GM20000 (cell line): ENCODE measurements around the gene FIS1.

Source experiments
- DNase-seq: peaks from one replicate; pipeline ENCODE4 v3.0.0; 2012; ENCODE audit warnings: low spot score
- TF ChIP-seq, protein P1 (sequence below): IDR thresholded peaks from 2 replicates; pipeline ENCODE4 v1.5.1; 2012; ENCODE audit warnings: mild to moderate bottlenecking, control low read depth; ENCODE audit errors: extremely low read depth, missing control alignments

FIS1 gene

DNA sequence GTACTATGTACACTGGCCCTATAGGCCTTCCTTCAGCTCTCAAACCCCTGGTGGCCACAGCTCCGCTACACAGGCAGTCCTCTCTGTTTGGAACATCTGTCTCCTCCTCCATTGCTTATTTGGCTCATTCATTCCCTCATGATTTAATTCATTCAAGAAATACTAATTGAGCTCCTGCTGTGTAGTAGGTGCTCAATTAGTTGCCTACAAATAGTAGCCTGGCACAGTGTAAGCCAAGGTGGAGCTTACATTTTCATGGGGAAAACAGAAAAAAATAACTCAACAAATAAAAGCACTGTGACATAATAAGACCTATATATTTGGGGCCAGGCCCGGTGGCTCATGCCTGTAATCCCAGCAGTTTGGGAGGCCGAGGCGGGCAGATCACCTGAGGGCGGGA lies 3.4 kb upstream of the FIS1 start:
- TF ChIP-seq, protein P1, sequence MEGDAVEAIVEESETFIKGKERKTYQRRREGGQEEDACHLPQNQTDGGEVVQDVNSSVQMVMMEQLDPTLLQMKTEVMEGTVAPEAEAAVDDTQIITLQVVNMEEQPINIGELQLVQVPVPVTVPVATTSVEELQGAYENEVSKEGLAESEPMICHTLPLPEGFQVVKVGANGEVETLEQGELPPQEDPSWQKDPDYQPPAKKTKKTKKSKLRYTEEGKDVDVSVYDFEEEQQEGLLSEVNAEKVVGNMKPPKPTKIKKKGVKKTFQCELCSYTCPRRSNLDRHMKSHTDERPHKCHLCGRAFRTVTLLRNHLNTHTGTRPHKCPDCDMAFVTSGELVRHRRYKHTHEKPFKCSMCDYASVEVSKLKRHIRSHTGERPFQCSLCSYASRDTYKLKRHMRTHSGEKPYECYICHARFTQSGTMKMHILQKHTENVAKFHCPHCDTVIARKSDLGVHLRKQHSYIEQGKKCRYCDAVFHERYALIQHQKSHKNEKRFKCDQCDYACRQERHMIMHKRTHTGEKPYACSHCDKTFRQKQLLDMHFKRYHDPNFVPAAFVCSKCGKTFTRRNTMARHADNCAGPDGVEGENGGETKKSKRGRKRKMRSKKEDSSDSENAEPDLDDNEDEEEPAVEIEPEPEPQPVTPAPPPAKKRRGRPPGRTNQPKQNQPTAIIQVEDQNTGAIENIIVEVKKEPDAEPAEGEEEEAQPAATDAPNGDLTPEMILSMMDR = no peak
- DNase-seq = no peak

DNA sequence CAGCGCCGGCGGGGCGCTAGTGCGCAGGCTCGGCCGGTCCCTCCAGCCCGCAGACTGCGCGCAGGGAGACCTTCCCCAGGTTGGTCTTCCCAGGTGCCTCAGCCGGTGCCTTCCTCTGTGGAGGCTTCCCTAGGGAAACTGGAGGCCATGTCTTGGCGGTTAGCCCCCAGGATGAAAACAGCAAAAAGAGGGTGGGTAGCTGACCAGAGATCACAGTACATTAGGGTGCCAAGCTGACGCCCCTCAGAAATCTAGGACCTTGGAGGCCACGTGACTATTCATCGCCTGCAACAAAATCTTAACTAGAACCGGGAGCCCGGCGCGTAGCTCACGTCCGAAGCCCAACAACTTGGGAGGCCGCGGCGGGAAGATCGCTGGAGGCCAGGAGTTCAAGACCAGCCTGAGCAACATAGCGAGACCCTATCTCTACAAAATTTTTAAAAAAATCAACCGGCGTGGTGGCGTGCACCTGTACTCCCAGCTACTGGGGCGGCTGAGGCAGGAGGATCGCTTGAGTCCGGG lies 327 bp upstream of the FIS1 start:
- DNase-seq = peak; percentile 8

DNA sequence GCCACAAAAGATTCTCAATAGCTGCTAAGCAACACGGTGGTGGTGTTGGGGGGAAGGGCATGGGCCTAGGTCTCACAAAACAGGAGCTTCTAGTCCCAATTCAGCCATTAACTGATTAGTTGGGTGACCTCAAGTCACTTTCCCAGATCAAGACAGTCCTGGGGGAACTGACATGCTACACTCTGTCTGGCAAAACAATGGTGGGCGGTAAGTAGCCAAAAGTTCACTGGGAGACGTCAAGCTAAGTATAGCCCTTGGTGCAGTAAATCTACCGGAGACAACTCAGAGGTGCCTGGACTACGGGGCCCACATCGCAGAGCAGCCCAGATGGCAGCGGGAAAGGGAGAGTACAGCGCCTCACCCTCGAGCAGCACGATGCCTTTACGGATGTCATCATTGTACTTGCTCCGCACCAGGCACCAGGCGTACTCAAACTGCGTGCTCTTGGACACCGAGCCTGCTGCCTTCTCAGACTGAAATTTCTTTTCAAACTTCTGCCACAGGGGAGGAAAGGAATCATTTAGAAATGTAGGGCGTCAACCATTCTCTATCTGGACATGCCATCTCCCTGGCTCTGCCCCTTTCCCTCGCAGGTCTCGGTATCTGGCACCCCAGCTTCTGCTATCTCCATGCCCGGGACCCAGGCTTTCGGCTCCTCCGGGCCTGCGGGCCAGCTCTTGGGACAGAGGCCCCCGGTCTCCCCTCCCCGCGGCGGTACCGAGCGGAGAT lies 1.1 kb downstream of the FIS1 start:
- TF ChIP-seq, protein P1 = no peak

More for the DNA sequence above, 327 bp upstream of the FIS1 start:
- TF ChIP-seq, protein P1 = no peak

DNA sequence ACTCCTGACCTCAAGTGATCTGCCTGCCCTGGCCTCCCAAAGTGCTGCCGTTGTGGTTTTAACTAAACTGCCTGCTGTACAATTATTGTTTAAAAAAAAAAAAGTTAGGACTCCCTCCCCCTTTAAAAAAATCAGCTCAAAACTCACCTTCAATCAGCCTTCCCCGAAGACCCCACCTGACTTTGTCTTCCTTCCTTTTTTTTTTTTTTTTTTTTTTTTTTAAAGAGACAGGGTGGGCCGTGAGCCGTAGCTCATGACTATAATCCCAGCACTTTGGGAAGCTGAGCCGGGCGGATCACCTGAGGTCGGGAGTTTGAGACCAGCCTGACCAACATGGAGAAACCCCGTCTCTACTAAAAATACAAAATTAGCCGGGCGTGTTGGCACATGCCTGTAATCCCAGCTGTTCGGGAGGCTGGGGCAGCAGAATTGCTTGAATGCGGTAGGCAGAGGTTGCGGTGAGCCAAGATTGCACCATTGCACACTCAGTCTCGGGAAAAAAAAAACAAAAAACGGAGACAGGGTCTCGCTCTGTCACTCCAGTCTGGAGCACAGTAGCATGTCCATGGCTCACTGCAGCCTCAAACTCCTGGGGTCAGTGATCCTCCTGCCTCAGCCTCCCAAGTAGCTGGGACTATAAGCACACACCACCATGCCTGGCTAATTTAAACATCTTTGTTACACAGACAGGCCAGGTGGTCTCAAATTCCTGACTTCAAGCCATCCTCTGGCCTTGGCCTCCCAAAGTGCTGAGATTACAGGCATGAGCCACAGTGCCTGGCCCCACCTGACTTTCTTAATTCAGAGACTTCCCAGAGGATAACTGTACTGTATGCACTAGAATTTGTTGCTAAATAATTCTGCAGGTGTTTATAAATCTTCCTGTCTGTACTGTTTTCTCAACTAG lies 3.2 kb downstream of the FIS1 start:
- peak; percentile 3 for DNase-seq
- TF ChIP-seq, protein P1 = no peak

More for the DNA sequence above, 1.1 kb downstream of the FIS1 start:
- peak; percentile 13 for DNase-seq

DNA sequence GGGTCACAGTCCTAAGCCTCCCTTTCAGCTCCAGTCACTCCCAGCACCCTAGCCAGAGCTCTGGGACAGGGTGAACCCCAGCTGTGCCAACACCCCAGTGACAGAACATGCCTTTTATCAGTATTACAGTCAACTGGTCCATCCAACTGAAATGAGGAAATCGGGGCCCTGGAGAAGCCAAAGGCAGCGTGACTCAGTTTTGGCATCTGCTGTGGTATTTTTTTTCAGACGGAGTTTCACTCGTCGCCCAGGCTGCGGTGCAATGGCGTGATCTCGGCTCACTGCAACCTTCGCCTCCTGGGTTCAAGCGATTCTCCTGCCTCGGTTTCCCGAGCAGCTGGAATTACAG lies 3.9 kb downstream of the FIS1 start:
- TF ChIP-seq, protein P1 = no peak
- no peak for DNase-seq

DNA sequence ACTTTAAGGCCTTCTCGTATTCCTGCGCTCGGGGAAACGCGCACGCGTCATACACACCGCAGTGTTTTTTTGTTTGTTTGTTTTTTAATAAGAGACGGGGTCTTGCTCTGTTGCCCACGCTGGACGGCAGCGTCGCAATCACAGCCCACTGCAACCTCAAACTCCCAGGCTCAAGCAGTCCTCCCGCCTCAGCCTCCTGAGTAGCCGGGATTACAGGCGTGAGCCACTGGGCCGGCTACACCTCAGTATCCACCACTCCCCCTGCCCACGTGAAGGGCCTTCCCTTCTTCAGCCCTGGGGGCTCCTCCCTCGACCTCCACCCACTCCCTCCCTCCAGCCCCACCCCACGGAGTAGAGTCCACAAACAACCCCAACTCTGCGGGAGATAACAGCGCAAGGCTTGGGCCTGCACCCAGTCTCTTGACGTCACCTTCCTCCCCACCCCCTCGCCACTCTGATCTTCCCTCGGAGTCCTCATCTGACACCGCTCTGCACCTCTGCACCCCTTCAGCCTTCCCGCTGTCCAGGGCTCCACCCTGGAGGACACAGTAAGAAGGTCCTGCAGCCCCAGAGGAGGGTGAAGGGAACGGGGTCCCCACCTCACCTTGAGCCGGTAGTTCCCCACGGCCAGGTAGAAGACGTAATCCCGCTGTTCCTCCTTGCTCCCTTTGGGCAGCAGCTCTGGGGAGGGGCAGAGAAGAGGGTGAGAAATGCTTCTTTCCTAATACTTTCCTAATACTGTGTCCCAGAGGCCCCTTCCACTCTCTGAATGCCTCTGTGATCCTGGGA lies 4.5 kb downstream of the FIS1 start:
- TF ChIP-seq, protein P1 = no peak
- DNase-seq = no peak
